MCF 10A (cell line): ENCODE data around the gene ANKRD13D. TPM values are rescaled to one million over a fixed set of nuclear protein-coding genes. Genes with fewer than 3 reads are reported as not detected.

Experiments used
- BruUV-seq: library from RNA; stranded (reverse); fragments of 400-500 nt; replicated peaks from 2 replicates; lab custom pipeline; 2021; lab: Mats Ljungman, UMichigan
- CTCF ChIA-PET: fragments of 300-600 bp; sonication (Branson Sonifier 250); formaldehyde crosslinking; extraction: SDS; loops from one replicate; lab custom pipeline; 2021; ENCODE audit warnings: antibody characterized with exemption, inconsistent platforms; lab: Yijun Ruan, JAX
- POLR2A ChIA-PET: fragments of 300-600, 350-650 bp; sonication (Branson Sonifier 250); formaldehyde crosslinking; extraction: SDS; loops from one replicate; lab custom pipeline; 2020; ENCODE audit warnings: antibody characterized with exemption, inconsistent platforms; lab: Yijun Ruan, JAX
- DNase-seq: peaks from one replicate; pipeline ENCODE4 v3.0.0-alpha.2; 2018; ENCODE audit not compliant: unreplicated experiment
- H3K27ac Mint-ChIP-seq: one replicate; pipeline ENCODE4 v1.8.0; 2022; ENCODE audit warnings: mild to moderate bottlenecking, low read depth, mixed read lengths; ENCODE audit not compliant: unreplicated experiment
- H3K27me3 Mint-ChIP-seq: one replicate; pipeline ENCODE4 v1.8.0; 2022; ENCODE audit warnings: mixed read lengths; ENCODE audit not compliant: insufficient read depth, unreplicated experiment
- H3K36me3 Mint-ChIP-seq: one replicate; pipeline ENCODE4 v1.8.0; 2022; ENCODE audit warnings: mild to moderate bottlenecking, moderate library complexity, mixed read lengths; ENCODE audit not compliant: insufficient read depth, unreplicated experiment
- H3K4me1 Mint-ChIP-seq: one replicate; pipeline ENCODE4 v1.8.0; 2022; ENCODE audit warnings: mixed read lengths; ENCODE audit not compliant: insufficient read depth, unreplicated experiment
- H3K4me3 Mint-ChIP-seq: one replicate; pipeline ENCODE4 v1.8.0; 2022; ENCODE audit warnings: mild to moderate bottlenecking, moderate library complexity, mixed read lengths; ENCODE audit not compliant: unreplicated experiment
- H3K9me3 Mint-ChIP-seq: one replicate; pipeline ENCODE4 v1.8.0; 2022; ENCODE audit warnings: mixed read lengths; ENCODE audit not compliant: unreplicated experiment
- intact Hi-C: fragments of 100-400 bp; cut with micrococcal nuclease; formaldehyde crosslinking; loops from 2 replicates; pipeline ENCODE4 v1.14.1; 2022
- total RNA-seq: library from RNA; stranded (reverse); gene quantifications from 2 replicates; pipeline ENCODE4 v1.2.3, GENCODE V29; 2022
- TF ChIP-seq, protein P1 (sequence below): fragments of 200-600 bp; IDR thresholded peaks from one replicate; pipeline ENCODE4 v1.8.0; 2022; ENCODE audit warnings: antibody characterized with exemption, mild to moderate bottlenecking; ENCODE audit not compliant: unreplicated experiment

The ANKRD13D gene
- total RNA-seq, 1 experiment from 2014 or later: 39.7 TPM

DNA sequence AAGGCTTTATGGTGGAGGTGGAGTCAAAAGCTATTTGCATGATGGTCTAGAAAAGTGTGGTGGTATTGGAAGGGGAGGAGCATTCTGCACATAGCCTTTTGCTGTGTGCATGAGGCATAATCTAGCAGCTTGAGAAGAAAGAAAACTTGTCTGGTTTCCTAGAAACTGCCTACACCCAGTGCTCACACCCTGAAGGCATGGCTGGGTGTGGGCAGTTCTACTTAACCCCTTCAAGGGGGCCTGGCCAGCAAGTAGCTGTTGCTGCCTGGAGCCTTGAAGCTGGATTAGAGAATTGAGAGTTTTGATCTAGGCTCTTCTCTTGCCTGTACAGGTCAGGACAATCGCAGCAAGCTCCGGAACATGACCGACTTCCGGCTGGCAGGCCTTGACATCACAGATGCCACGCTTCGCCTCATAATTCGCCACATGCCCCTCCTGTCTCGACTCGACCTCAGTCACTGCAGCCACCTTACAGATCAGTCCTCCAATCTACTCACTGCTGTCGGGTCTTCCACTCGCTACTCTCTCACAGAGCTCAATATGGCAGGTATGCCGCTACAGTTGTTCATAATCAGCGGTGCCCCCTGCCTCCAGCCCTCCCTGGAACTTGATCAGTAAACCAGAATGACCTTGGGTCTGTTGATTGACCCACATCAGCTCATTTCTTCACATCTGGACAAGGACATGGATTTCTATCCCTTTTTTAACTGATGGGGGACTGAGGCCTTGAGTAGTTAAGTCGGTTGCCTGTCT, 35.1 kb upstream of the ANKRD13D start:
- H3K27me3 Mint-ChIP-seq: no peaks in the 10 kb centered on the region
- H3K4me3 Mint-ChIP-seq: no peak overlapping the region
- ChIA-PET CTCF (interaction anchor here (0.6 to 4.1 kb wide), 7 partner anchors 9 to 200 kb away, joined by 3 to 43 read pairs (median 5); no protein-coding TSS in a partner anchor), POLR2A (interaction anchor here (0.7 to 2.5 kb wide), 6 partner anchors 9 to 151 kb away, joined by 3 to 19 read pairs (median 3); no protein-coding TSS in a partner anchor)
- no peak for DNase-seq
- TF ChIP-seq, protein P1, sequence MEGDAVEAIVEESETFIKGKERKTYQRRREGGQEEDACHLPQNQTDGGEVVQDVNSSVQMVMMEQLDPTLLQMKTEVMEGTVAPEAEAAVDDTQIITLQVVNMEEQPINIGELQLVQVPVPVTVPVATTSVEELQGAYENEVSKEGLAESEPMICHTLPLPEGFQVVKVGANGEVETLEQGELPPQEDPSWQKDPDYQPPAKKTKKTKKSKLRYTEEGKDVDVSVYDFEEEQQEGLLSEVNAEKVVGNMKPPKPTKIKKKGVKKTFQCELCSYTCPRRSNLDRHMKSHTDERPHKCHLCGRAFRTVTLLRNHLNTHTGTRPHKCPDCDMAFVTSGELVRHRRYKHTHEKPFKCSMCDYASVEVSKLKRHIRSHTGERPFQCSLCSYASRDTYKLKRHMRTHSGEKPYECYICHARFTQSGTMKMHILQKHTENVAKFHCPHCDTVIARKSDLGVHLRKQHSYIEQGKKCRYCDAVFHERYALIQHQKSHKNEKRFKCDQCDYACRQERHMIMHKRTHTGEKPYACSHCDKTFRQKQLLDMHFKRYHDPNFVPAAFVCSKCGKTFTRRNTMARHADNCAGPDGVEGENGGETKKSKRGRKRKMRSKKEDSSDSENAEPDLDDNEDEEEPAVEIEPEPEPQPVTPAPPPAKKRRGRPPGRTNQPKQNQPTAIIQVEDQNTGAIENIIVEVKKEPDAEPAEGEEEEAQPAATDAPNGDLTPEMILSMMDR: no peak
- H3K36me3 Mint-ChIP-seq: peaks cover 91% of the 10 kb centered on the region
- peak overlapping the region; percentile 37 for H3K27ac Mint-ChIP-seq
- no peaks in the 10 kb centered on the region for H3K9me3 Mint-ChIP-seq
- intact Hi-C loops: no loop called here
- H3K4me1 Mint-ChIP-seq: peaks cover 5% of the 10 kb centered on the region
- no TSS peak for BruUV-seq

DNA sequence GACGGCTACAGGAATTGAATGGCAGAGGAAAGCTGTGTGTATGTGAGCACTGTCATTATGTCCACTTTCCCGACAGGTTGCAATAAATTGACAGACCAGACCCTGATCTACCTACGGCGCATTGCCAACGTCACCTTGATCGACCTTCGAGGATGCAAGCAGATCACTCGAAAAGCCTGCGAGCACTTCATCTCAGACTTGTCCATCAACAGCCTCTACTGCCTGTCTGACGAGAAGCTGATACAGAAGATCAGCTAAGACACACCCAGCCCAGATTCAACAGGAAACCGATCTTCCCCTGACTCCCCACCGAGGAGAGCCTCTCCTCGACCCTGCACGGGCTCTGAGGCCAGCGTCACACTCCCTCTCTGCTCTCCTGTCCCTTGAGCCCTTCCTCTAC, 34.3 kb upstream of the ANKRD13D start:
- POLR2A ChIA-PET: interaction anchor here (1.1 to 2.5 kb wide), 2 partner anchors 14 to 63 kb away, joined by 3 to 19 read pairs; no protein-coding TSS in a partner anchor
- TF ChIP-seq, protein P1: no peak
- no peak for DNase-seq
- H3K36me3 Mint-ChIP-seq: peaks cover 91% of the 10 kb centered on the region
- no peak overlapping the region for H3K27ac Mint-ChIP-seq
- no TSS peak for BruUV-seq
- peaks cover 5% of the 10 kb centered on the region for H3K4me1 Mint-ChIP-seq
- H3K9me3 Mint-ChIP-seq: no peaks in the 10 kb centered on the region
- no peaks in the 10 kb centered on the region for H3K27me3 Mint-ChIP-seq
- H3K4me3 Mint-ChIP-seq: no peak overlapping the region
- CTCF ChIA-PET: interaction anchor here (0.8 to 4.1 kb wide), 5 partner anchors 8 to 201 kb away, joined by 3 to 43 read pairs (median 5); no protein-coding TSS in a partner anchor
- intact Hi-C loops: no loop called here

DNA sequence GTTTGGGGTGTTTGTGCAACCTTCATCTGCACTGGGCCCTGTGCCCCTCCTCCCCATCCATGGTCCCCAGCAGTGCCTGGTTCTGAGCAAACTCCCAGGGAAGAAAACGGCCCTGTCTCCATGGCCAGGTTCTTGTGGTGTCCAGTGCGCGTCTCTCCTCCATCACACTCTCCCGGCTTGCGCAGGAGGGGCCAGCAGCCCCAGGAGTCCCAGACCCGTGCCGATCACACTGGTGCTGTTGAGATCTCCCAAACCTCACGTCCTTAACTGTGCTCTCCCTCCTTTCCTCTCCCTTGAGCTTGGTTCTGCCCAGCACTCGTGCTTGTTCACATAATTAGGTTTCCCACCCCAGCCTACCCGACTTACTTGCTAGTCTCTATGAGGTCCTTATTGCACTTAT, 33.8 kb upstream of the ANKRD13D start:
- BruUV-seq: no TSS peak
- intact Hi-C loops: no loop called here
- TF ChIP-seq, protein P1: no peak
- peaks cover 86% of the 10 kb centered on the region for H3K36me3 Mint-ChIP-seq
- H3K4me3 Mint-ChIP-seq: no peak overlapping the region
- CTCF ChIA-PET: interaction anchor here (0.8 to 4.1 kb wide), 4 partner anchors 8 to 127 kb away, joined by 3 to 43 read pairs (median 13); no protein-coding TSS in a partner anchor
- H3K9me3 Mint-ChIP-seq: no peaks in the 10 kb centered on the region
- POLR2A ChIA-PET: no interaction called here
- peaks cover 5% of the 10 kb centered on the region for H3K4me1 Mint-ChIP-seq
- no peaks in the 10 kb centered on the region for H3K27me3 Mint-ChIP-seq
- no peak for DNase-seq
- H3K27ac Mint-ChIP-seq: no peak overlapping the region

GRCh38 chr11:67255864-67256263, 33.2 kb upstream of the ANKRD13D start:
- no peaks in the 10 kb centered on the region for H3K9me3 Mint-ChIP-seq
- intact Hi-C loops: no loop called here
- BruUV-seq: no TSS peak
- ChIA-PET POLR2A (no interaction called here), CTCF (interaction anchor here (4.1 kb wide), 1 partner anchor 62 kb away, joined by 23 read pairs; no protein-coding TSS in a partner anchor)
- H3K27ac Mint-ChIP-seq: no peak overlapping the region
- H3K36me3 Mint-ChIP-seq: peaks cover 81% of the 10 kb centered on the region
- DNase-seq: no peak
- no peaks in the 10 kb centered on the region for H3K27me3 Mint-ChIP-seq
- peaks cover 5% of the 10 kb centered on the region for H3K4me1 Mint-ChIP-seq
- TF ChIP-seq, protein P1: no peak
- H3K4me3 Mint-ChIP-seq: no peak overlapping the region
